Caco-2 (cell line): ENCODE measurements around the gene METTL24. TPM values are rescaled to one million over a fixed set of nuclear protein-coding genes. Genes with fewer than 3 reads are reported as not detected.
"Not testable (repeated sequence)": the region's sequence is repeated elsewhere in the genome, so short reads cannot be mapped to it uniquely, and the experiment has no call there.

Experiments
- BruUV-seq: library from RNA; stranded (reverse); fragments of 400-500 nt; replicated peaks from 2 replicates; lab custom pipeline; 2021; lab: Mats Ljungman, UMichigan
- CTCF ChIA-PET: fragments of 300-600 bp; sonication (Branson Sonifier 250); formaldehyde crosslinking; loops from one replicate; lab custom pipeline; 2022; ENCODE audit warnings: antibody characterized with exemption; lab: Charles Lee
- POLR2A ChIA-PET: fragments of 300-600 bp; sonication (Branson Sonifier 250); formaldehyde crosslinking; loops from one replicate; lab custom pipeline; 2022; ENCODE audit warnings: antibody characterized with exemption; lab: Charles Lee
- DNase-seq, 2 experiments: peaks; one replicate each; pipeline versions ENCODE4 v3.0.0 to v3.0.0-alpha.2; 2020 to 2022
- H3K27me3 ChIP-seq: replicated peaks from 2 replicates; pipeline ENCODE4 v1.6.0; 2011; ENCODE audit warnings: low read length; ENCODE audit not compliant: control insufficient read depth, insufficient read depth
- H3K36me3 ChIP-seq: 2 replicates; pipeline ENCODE4 v1.5.1; 2011; ENCODE audit warnings: low read length; ENCODE audit not compliant: control insufficient read depth, insufficient read depth
- H3K4me1 ChIP-seq: fragments of 250-450 bp; sonication (Bioruptor Pico); 2 replicates; pipeline ENCODE4 v1.5.1; 2020; ENCODE audit warnings: mild to moderate bottlenecking
- H3K4me3 ChIP-seq: 2 replicates; pipeline ENCODE4 v1.5.1; 2011; ENCODE audit warnings: low read depth, mild to moderate bottlenecking, control low read depth, low read length
- H3K9me3 ChIP-seq: fragments of 250-450 bp; sonication (Bioruptor Pico); 2 replicates; pipeline ENCODE4 v1.5.1; 2020; ENCODE audit warnings: mild to moderate bottlenecking, moderate library complexity
- H3K27ac Mint-ChIP-seq: one replicate; pipeline ENCODE4 v1.8.0; 2022; ENCODE audit warnings: mixed read lengths; ENCODE audit not compliant: unreplicated experiment
- H3K27me3 Mint-ChIP-seq: one replicate; pipeline ENCODE4 v1.8.0; 2022; ENCODE audit warnings: mixed read lengths; ENCODE audit not compliant: insufficient read depth, unreplicated experiment
- H3K36me3 Mint-ChIP-seq: one replicate; pipeline ENCODE4 v1.8.0; 2022; ENCODE audit warnings: mild to moderate bottlenecking, mixed read lengths; ENCODE audit not compliant: insufficient read depth, unreplicated experiment
- H3K4me1 Mint-ChIP-seq: one replicate; pipeline ENCODE4 v1.8.0; 2022; ENCODE audit warnings: low read depth, mixed read lengths; ENCODE audit not compliant: unreplicated experiment
- H3K4me3 Mint-ChIP-seq: one replicate; pipeline ENCODE4 v1.8.0; 2022; ENCODE audit warnings: mild to moderate bottlenecking, moderate library complexity, mixed read lengths; ENCODE audit not compliant: unreplicated experiment
- H3K9me3 Mint-ChIP-seq: one replicate; pipeline ENCODE4 v1.8.0; 2022; ENCODE audit warnings: mixed read lengths; ENCODE audit not compliant: unreplicated experiment
- CTCF ChIP-seq, 2 experiments: fragments of 200-600 bp in 1 of 2; IDR thresholded peaks; 1 replicate in 1 of 2; 2 replicates in 1 of 2; pipeline versions ENCODE4 v1.5.1 to v1.8.0; 2011 to 2022; ENCODE audit warnings: antibody characterized with exemption in 1 of 2, control low read depth in 1 of 2, inconsistent platforms in 1 of 2, low read depth in 1 of 2, low read length in 1 of 2, mild to moderate bottlenecking in 1 of 2, moderate library complexity in 1 of 2; ENCODE audit not compliant: insufficient read depth in 1 of 2, severe bottlenecking in 1 of 2, unreplicated experiment in 1 of 2
- intact Hi-C: fragments of 100-400 bp; cut with micrococcal nuclease; formaldehyde crosslinking; loops from one replicate; pipeline ENCODE4 v1.10.0; 2022; ENCODE audit not compliant: unreplicated experiment
- total RNA-seq: library from RNA; stranded (reverse); gene quantifications from 2 replicates; pipeline ENCODE4 v1.2.3, GENCODE V29; 2022

The METTL24 gene
- total RNA-seq, 1 experiment from 2014 or later: not detected

- H3K9me3 ChIP-seq: 0 out of 2 replicates have a peak, but pooled peaks cover 8% of the 10 kb centered on the region
- H3K4me3 ChIP-seq: no peak overlapping the region
- no TSS peak for BruUV-seq
- POLR2A ChIA-PET: no interaction called here
- Mint-ChIP-seq H3K9me3 (peaks cover 22% of the 10 kb centered on the region), H3K4me1 (no peaks in the 10 kb centered on the region), H3K36me3 (no peaks in the 10 kb centered on the region), H3K27ac (no peak overlapping the region), H3K27me3 (peaks cover 19% of the 10 kb centered on the region), H3K4me3 (no peak overlapping the region)
- DNase-seq: no peak
- no peaks in the 10 kb centered on the region for H3K36me3 ChIP-seq
- intact Hi-C loops: no loop called here
- H3K27me3 ChIP-seq: no peaks in the 10 kb centered on the region
- CTCF ChIA-PET: no interaction called here
- no peak for TF ChIP-seq CTCF (IDR thresholded peaks at IDR 0.05; ENCODE audit: insufficient read depth in 1 of 2, low read depth in 1 of 2, low read length in 1 of 2, severe bottlenecking in 1 of 2, unreplicated experiment in 1 of 2)
- no peaks in the 10 kb centered on the region for H3K4me1 ChIP-seq
These were observed 50.8 kb downstream of the METTL24 start for GRCh38 chr6:110307368-110307767.

GRCh38 chr6:110305832-110306231 is 52.3 kb downstream of the METTL24 start:
- POLR2A ChIA-PET, H3K9me3 ChIP-seq, H3K27ac Mint-ChIP-seq, H3K4me1 ChIP-seq, BruUV-seq, H3K27me3 ChIP-seq, H3K4me1 Mint-ChIP-seq, H3K36me3 ChIP-seq, H3K4me3 ChIP-seq, CTCF ChIA-PET, intact Hi-C loops, DNase-seq, H3K4me3 Mint-ChIP-seq, H3K36me3 Mint-ChIP-seq: not testable (repeated sequence)
- H3K9me3 Mint-ChIP-seq: peaks cover 21% of the 10 kb centered on the region
- peaks cover 20% of the 10 kb centered on the region for H3K27me3 Mint-ChIP-seq

- H3K27me3 ChIP-seq, H3K27ac Mint-ChIP-seq, H3K4me1 Mint-ChIP-seq, BruUV-seq, H3K36me3 Mint-ChIP-seq, H3K4me1 ChIP-seq, H3K4me3 Mint-ChIP-seq, H3K4me3 ChIP-seq, POLR2A ChIA-PET, H3K36me3 ChIP-seq, H3K9me3 Mint-ChIP-seq, H3K9me3 ChIP-seq: not testable (repeated sequence)
- intact Hi-C loops: loop anchor here (5.0 kb wide), 1 partner anchor 39 kb away; no protein-coding TSS in a partner anchor
- DNase-seq: peak in 1 of 2 experiments; percentile 9
- CTCF ChIA-PET: interaction anchor here (1.5 kb wide), 1 partner anchor 38 kb away, joined by 6 read pairs; no protein-coding TSS in a partner anchor
- H3K27me3 Mint-ChIP-seq: peaks cover 17% of the 10 kb centered on the region
These were observed 54.5 kb downstream of the METTL24 start for GRCh38 chr6:110303692-110304091.

GRCh38 chr6:110298916-110299315 is 59.2 kb downstream of the METTL24 start:
- DNase-seq: no peak
- POLR2A ChIA-PET: no interaction called here

More at GRCh38 chr6:110298916-110299315, 59.2 kb downstream of the METTL24 start:
- no peaks in the 10 kb centered on the region for H3K9me3 ChIP-seq
- no TSS peak for BruUV-seq
- CTCF ChIA-PET: no interaction called here
- Mint-ChIP-seq H3K9me3 (no peaks in the 10 kb centered on the region), H3K4me3 (no peak overlapping the region), H3K36me3 (no peaks in the 10 kb centered on the region), H3K27me3 (peaks cover 13% of the 10 kb centered on the region), H3K27ac (no peak overlapping the region), H3K4me1 (no peaks in the 10 kb centered on the region)
- no peak for TF ChIP-seq CTCF (IDR thresholded peaks at IDR 0.05; ENCODE audit: insufficient read depth in 1 of 2, low read depth in 1 of 2, low read length in 1 of 2, severe bottlenecking in 1 of 2, unreplicated experiment in 1 of 2)
- no peaks in the 10 kb centered on the region for H3K27me3 ChIP-seq
- no peaks in the 10 kb centered on the region for H3K36me3 ChIP-seq
- H3K4me1 ChIP-seq: no peaks in the 10 kb centered on the region
- no peak overlapping the region for H3K4me3 ChIP-seq
- intact Hi-C loops: no loop called here
